Hepatocyte (in vitro differentiated cells): Measurements from ENCODE around the gene CCDC86. TPM values are rescaled to one million over a fixed set of nuclear protein-coding genes. Genes with fewer than 3 reads are reported as not detected.

ENCODE experiments used
- DNase-seq: peaks from one replicate; pipeline ENCODE4 v3.0.0-alpha.2; 2016; ENCODE audit warnings: low spot score
- H2AFZ ChIP-seq: fragments of 200-600 bp; sonication (generic); 2 replicates; pipeline ENCODE4 v1.6.0; 2016; ENCODE audit warnings: antibody characterized with exemption, mild to moderate bottlenecking
- H3K27ac ChIP-seq: fragments of 200-600 bp; sonication (generic); 2 replicates; pipeline ENCODE4 v1.5.1; 2016; ENCODE audit warnings: mild to moderate bottlenecking
- H3K27me3 ChIP-seq: fragments of 200-600 bp; sonication (generic); 2 replicates; pipeline ENCODE4 v1.6.1; 2016
- H3K36me3 ChIP-seq: fragments of 200-600 bp; sonication (generic); replicated peaks from 2 replicates; pipeline ENCODE4 v1.5.1; 2016; ENCODE audit warnings: low read depth; ENCODE audit not compliant: insufficient read depth
- H3K4me1 ChIP-seq: fragments of 200-600 bp; sonication (generic); 2 replicates; pipeline ENCODE4 v1.5.1; 2016; ENCODE audit warnings: mild to moderate bottlenecking, moderate library complexity; ENCODE audit not compliant: insufficient read depth
- H3K4me2 ChIP-seq: fragments of 200-600 bp; sonication (generic); 2 replicates; pipeline ENCODE4 v1.6.0; 2016
- H3K4me3 ChIP-seq: fragments of 200-600 bp; sonication (generic); 2 replicates; pipeline ENCODE4 v1.5.1; 2016; ENCODE audit warnings: mild to moderate bottlenecking
- H3K79me2 ChIP-seq: fragments of 200-600 bp; sonication (generic); 2 replicates; pipeline ENCODE4 v1.6.0; 2017; ENCODE audit warnings: mild to moderate bottlenecking
- H3K9me2 ChIP-seq: fragments of 200-600 bp; sonication (generic); replicated peaks from 2 replicates; pipeline ENCODE4 v1.6.0; 2017; ENCODE audit warnings: mild to moderate bottlenecking; ENCODE audit not compliant: insufficient read depth
- H3K9me3 ChIP-seq: fragments of 200-600 bp; sonication (generic); 2 replicates; pipeline ENCODE4 v1.5.1; 2016; ENCODE audit warnings: low read depth, mild to moderate bottlenecking
- H4K20me1 ChIP-seq: fragments of 200-600 bp; sonication (generic); 2 replicates; pipeline ENCODE4 v1.6.0; 2016; ENCODE audit warnings: mild to moderate bottlenecking; ENCODE audit not compliant: insufficient read depth, poor library complexity, severe bottlenecking
- EZH2 ChIP-seq: fragments of 200-600 bp; sonication (generic); IDR thresholded peaks from 2 replicates; pipeline ENCODE4 v1.6.1; 2016; ENCODE audit warnings: antibody characterized with exemption, mild to moderate bottlenecking, borderline replicate concordance
- EZH2phosphoT487 ChIP-seq: fragments of 200-600 bp; sonication (generic); IDR thresholded peaks from one replicate; pipeline ENCODE4 v1.6.1; 2018; ENCODE audit warnings: antibody characterized with exemption, mild to moderate bottlenecking, low read depth, moderate library complexity; ENCODE audit not compliant: unreplicated experiment, severe bottlenecking
- WGBS: methylation state at CpG from one replicate; pipeline ENCODE4 v1.1.6; 2016; ENCODE audit warnings: low lambda C conversion rate; ENCODE audit errors: missing lambda C conversion rate; 5-methylcytosine and 5-hydroxymethylcytosine counted together
- polyA plus RNA-seq: library from polyadenylated mRNA; unstranded; fragments of >200 nt; fragmentation: Nextera tagmentation; extraction: Ambion mirVana; gene quantifications from 2 replicates; pipeline ENCODE4 v1.2.1, GENCODE V29; 2016
- total RNA-seq: library from RNA; depleted of rRNA; stranded (reverse); fragments of >200 nt; gene quantifications from 2 replicates; pipeline ENCODE4 v1.2.3, GENCODE V29; 2014
- TF ChIP-seq, protein P1 (sequence below): fragments of 200-600 bp; sonication (generic); IDR thresholded peaks from 2 replicates; pipeline ENCODE4 v1.5.1; 2016; ENCODE audit warnings: antibody characterized with exemption, mild to moderate bottlenecking; ENCODE audit not compliant: poor library complexity

CCDC86 gene
- total and polyA plus RNA-seq, 2 experiments from 2014 or later: 9.1 to 25.3 TPM

DNA sequence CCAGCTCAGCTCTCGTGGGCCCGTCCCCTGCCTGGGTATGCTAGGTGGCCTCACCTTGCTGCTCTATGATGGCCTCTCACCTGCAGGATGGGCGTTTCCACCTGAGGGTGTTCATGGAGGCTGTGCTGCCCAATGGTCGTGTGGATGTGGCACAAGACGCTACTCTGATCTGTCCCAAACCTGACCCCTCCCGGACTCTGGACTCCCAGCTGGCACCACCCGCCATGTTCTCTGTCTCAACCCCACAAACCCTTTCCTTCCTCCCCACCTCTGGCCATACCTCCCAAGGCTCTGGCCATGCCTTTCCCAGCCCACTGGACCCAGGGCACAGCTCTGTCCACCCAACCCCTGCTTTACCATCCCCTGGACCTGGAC, 27.5 kb downstream of the CCDC86 start:
- H3K9me2 ChIP-seq: no peaks in the 10 kb centered on the region
- H3K4me3 ChIP-seq: no peak overlapping the region
- TF ChIP-seq, protein P1, sequence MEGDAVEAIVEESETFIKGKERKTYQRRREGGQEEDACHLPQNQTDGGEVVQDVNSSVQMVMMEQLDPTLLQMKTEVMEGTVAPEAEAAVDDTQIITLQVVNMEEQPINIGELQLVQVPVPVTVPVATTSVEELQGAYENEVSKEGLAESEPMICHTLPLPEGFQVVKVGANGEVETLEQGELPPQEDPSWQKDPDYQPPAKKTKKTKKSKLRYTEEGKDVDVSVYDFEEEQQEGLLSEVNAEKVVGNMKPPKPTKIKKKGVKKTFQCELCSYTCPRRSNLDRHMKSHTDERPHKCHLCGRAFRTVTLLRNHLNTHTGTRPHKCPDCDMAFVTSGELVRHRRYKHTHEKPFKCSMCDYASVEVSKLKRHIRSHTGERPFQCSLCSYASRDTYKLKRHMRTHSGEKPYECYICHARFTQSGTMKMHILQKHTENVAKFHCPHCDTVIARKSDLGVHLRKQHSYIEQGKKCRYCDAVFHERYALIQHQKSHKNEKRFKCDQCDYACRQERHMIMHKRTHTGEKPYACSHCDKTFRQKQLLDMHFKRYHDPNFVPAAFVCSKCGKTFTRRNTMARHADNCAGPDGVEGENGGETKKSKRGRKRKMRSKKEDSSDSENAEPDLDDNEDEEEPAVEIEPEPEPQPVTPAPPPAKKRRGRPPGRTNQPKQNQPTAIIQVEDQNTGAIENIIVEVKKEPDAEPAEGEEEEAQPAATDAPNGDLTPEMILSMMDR: no peak
- TF ChIP-seq EZH2phosphoT487: no peak
- TF ChIP-seq EZH2: no peak
- H3K4me2 ChIP-seq: no peak overlapping the region
- DNase-seq: no peak
- no peak overlapping the region for H3K27ac ChIP-seq
- no peaks in the 10 kb centered on the region for H3K9me3 ChIP-seq
- H2AFZ ChIP-seq: no peak overlapping the region
- no peaks in the 10 kb centered on the region for H3K36me3 ChIP-seq
- 98% methylated on average over 7 of the region's 7 CpGs for WGBS
- no peaks in the 10 kb centered on the region for H3K27me3 ChIP-seq
- H3K79me2 ChIP-seq: no peaks in the 10 kb centered on the region
- H3K4me1 ChIP-seq: no peaks in the 10 kb centered on the region
- no peaks in the 10 kb centered on the region for H4K20me1 ChIP-seq

DNA sequence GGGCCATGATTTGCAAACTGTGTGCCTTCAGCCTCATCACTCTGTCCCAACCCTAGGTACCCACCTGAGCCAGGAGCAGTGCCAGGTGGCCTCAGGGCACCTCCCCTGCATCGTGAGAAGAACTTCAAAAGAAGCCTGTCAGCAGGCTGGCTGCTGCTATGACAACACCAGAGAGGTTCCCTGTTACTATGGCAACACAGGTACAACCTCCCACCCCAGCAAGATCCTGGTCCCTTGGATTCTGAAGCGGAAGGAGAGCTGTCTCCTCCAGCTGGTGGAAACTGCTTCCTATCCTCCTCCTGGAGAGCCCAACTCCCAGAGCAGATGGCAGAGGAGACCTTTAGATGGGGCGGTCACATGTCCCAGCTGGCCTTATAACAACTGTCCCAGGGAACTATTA, 28.4 kb downstream of the CCDC86 start:
- H3K4me1 ChIP-seq: no peaks in the 10 kb centered on the region
- DNase-seq: no peak
- no peaks in the 10 kb centered on the region for H3K79me2 ChIP-seq
- no peak overlapping the region for H3K27ac ChIP-seq
- no peaks in the 10 kb centered on the region for H3K9me3 ChIP-seq
- 65% methylated on average over 3 of the region's 3 CpGs for WGBS
- no peaks in the 10 kb centered on the region for H3K27me3 ChIP-seq
- H3K9me2 ChIP-seq: no peaks in the 10 kb centered on the region
- no peak overlapping the region for H3K4me2 ChIP-seq
- no peaks in the 10 kb centered on the region for H4K20me1 ChIP-seq
- H3K36me3 ChIP-seq: no peaks in the 10 kb centered on the region
- H3K4me3 ChIP-seq: no peak overlapping the region
- no peak overlapping the region for H2AFZ ChIP-seq
- TF ChIP-seq EZH2phosphoT487 (no peak), EZH2 (no peak)
- TF ChIP-seq, protein P1: no peak

DNA sequence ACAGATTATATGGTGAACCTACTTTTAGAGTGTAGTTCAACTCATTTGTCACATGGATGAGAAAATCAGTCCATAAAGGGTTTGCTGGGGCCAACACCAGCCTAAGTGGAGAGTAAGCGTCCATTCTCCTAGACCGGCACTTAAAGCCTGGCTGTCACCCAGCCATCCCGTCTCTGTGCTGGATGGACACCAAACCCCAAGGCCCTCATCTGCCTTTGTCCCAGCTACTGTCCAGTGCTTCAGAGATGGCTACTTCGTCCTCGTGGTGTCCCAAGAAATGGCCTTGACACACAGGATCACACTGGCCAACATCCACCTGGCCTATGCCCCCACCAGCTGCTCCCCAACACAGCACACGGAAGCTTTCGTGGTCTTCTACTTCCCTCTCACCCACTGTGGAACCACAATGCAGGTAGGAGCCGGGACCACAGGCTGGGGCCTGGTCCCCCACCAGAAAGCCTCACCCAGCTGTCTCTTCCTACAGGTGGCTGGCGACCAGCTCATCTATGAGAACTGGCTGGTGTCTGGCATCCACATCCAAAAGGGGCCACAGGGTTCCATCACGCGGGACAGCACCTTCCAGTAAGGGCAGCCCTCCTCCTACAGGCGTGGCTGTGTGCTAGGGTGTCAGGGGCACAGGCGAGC, 28.9 kb downstream of the CCDC86 start:
- H3K4me3 ChIP-seq: no peak overlapping the region
- H2AFZ ChIP-seq: no peak overlapping the region
- no peak for DNase-seq
- H3K4me1 ChIP-seq: no peaks in the 10 kb centered on the region
- 92% methylated on average over 13 of the region's 13 CpGs for WGBS
- H3K36me3 ChIP-seq: no peaks in the 10 kb centered on the region
- H3K9me2 ChIP-seq: no peaks in the 10 kb centered on the region
- H3K79me2 ChIP-seq: no peaks in the 10 kb centered on the region
- no peak overlapping the region for H3K4me2 ChIP-seq
- H3K27me3 ChIP-seq: no peaks in the 10 kb centered on the region
- H3K27ac ChIP-seq: no peak overlapping the region
- TF ChIP-seq EZH2phosphoT487 (no peak), EZH2 (no peak)
- TF ChIP-seq, protein P1: no peak
- no peaks in the 10 kb centered on the region for H3K9me3 ChIP-seq
- no peaks in the 10 kb centered on the region for H4K20me1 ChIP-seq
